Hepatocyte (in vitro differentiated cells): ENCODE measurements around the gene NRSN1. TPM values are rescaled to one million over a fixed set of nuclear protein-coding genes. Genes with fewer than 3 reads are reported as not detected.

ENCODE experiments used
- DNase-seq: peaks from one replicate; pipeline ENCODE4 v3.0.0-alpha.2; 2016; ENCODE audit warnings: low spot score
- H2AFZ ChIP-seq: fragments of 200-600 bp; sonication (generic); 2 replicates; pipeline ENCODE4 v1.6.0; 2016; ENCODE audit warnings: antibody characterized with exemption, mild to moderate bottlenecking
- H3K27ac ChIP-seq: fragments of 200-600 bp; sonication (generic); 2 replicates; pipeline ENCODE4 v1.5.1; 2016; ENCODE audit warnings: mild to moderate bottlenecking
- H3K27me3 ChIP-seq: fragments of 200-600 bp; sonication (generic); 2 replicates; pipeline ENCODE4 v1.6.1; 2016
- H3K36me3 ChIP-seq: fragments of 200-600 bp; sonication (generic); replicated peaks from 2 replicates; pipeline ENCODE4 v1.5.1; 2016; ENCODE audit warnings: low read depth; ENCODE audit not compliant: insufficient read depth
- H3K4me1 ChIP-seq: fragments of 200-600 bp; sonication (generic); 2 replicates; pipeline ENCODE4 v1.5.1; 2016; ENCODE audit warnings: mild to moderate bottlenecking, moderate library complexity; ENCODE audit not compliant: insufficient read depth
- H3K4me2 ChIP-seq: fragments of 200-600 bp; sonication (generic); 2 replicates; pipeline ENCODE4 v1.6.0; 2016
- H3K4me3 ChIP-seq: fragments of 200-600 bp; sonication (generic); 2 replicates; pipeline ENCODE4 v1.5.1; 2016; ENCODE audit warnings: mild to moderate bottlenecking
- H3K79me2 ChIP-seq: fragments of 200-600 bp; sonication (generic); 2 replicates; pipeline ENCODE4 v1.6.0; 2017; ENCODE audit warnings: mild to moderate bottlenecking
- H3K9me2 ChIP-seq: fragments of 200-600 bp; sonication (generic); replicated peaks from 2 replicates; pipeline ENCODE4 v1.6.0; 2017; ENCODE audit warnings: mild to moderate bottlenecking; ENCODE audit not compliant: insufficient read depth
- H3K9me3 ChIP-seq: fragments of 200-600 bp; sonication (generic); 2 replicates; pipeline ENCODE4 v1.5.1; 2016; ENCODE audit warnings: low read depth, mild to moderate bottlenecking
- H4K20me1 ChIP-seq: fragments of 200-600 bp; sonication (generic); 2 replicates; pipeline ENCODE4 v1.6.0; 2016; ENCODE audit warnings: mild to moderate bottlenecking; ENCODE audit not compliant: insufficient read depth, poor library complexity, severe bottlenecking
- CTCF ChIP-seq: fragments of 200-600 bp; sonication (generic); IDR thresholded peaks from 2 replicates; pipeline ENCODE4 v1.5.1; 2016; ENCODE audit warnings: antibody characterized with exemption, mild to moderate bottlenecking; ENCODE audit not compliant: poor library complexity
- EZH2 ChIP-seq: fragments of 200-600 bp; sonication (generic); IDR thresholded peaks from 2 replicates; pipeline ENCODE4 v1.6.1; 2016; ENCODE audit warnings: antibody characterized with exemption, mild to moderate bottlenecking, borderline replicate concordance
- EZH2phosphoT487 ChIP-seq: fragments of 200-600 bp; sonication (generic); IDR thresholded peaks from one replicate; pipeline ENCODE4 v1.6.1; 2018; ENCODE audit warnings: antibody characterized with exemption, mild to moderate bottlenecking, low read depth, moderate library complexity; ENCODE audit not compliant: unreplicated experiment, severe bottlenecking
- WGBS: methylation state at CpG from one replicate; pipeline ENCODE4 v1.1.6; 2016; ENCODE audit warnings: low lambda C conversion rate; ENCODE audit errors: missing lambda C conversion rate; 5-methylcytosine and 5-hydroxymethylcytosine counted together
- polyA plus RNA-seq: library from polyadenylated mRNA; unstranded; fragments of >200 nt; fragmentation: Nextera tagmentation; extraction: Ambion mirVana; gene quantifications from 2 replicates; pipeline ENCODE4 v1.2.1, GENCODE V29; 2016
- total RNA-seq: library from RNA; depleted of rRNA; stranded (reverse); fragments of >200 nt; gene quantifications from 2 replicates; pipeline ENCODE4 v1.2.3, GENCODE V29; 2014

NRSN1 gene
- total and polyA plus RNA-seq, 2 experiments from 2014 or later, result 0.51 TPM; not detected in 1

DNA sequence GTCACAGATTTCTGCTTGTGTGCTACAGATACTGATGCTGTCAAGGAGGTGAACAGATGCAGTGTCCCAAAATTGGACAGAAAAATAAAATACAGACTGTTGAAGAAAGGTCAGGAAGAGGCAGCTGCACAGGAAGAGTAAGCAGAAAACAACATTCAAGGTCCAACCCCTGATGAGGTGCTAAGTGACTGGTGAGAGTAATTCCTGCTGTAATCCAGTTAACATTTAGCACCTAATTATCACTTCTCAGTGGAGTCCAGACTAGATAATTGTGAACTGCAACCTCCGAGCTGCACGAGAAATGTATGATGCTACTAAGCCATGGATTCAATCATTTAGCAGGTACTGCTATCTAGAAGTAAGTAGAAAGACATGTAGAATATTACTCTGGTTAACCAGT, 36.3 kb upstream of the NRSN1 start:
- 18% methylated on average over 2 of the region's 2 CpGs for WGBS
- Histone ChIP-seq H3K79me2 (no peaks in the 10 kb centered on the region), H3K4me3 (no peak overlapping the region), H3K27me3 (no peaks in the 10 kb centered on the region), H3K4me1 (no peaks in the 10 kb centered on the region), H3K9me2 (no peaks in the 10 kb centered on the region), H3K27ac (no peak overlapping the region), H4K20me1 (no peaks in the 10 kb centered on the region), H3K9me3 (no peaks in the 10 kb centered on the region), H3K4me2 (no peak overlapping the region), H3K36me3 (no peaks in the 10 kb centered on the region), H2AFZ (no peak overlapping the region)
- no peak for DNase-seq
- TF ChIP-seq EZH2phosphoT487 (no peak), CTCF (no peak), EZH2 (no peak)

DNA sequence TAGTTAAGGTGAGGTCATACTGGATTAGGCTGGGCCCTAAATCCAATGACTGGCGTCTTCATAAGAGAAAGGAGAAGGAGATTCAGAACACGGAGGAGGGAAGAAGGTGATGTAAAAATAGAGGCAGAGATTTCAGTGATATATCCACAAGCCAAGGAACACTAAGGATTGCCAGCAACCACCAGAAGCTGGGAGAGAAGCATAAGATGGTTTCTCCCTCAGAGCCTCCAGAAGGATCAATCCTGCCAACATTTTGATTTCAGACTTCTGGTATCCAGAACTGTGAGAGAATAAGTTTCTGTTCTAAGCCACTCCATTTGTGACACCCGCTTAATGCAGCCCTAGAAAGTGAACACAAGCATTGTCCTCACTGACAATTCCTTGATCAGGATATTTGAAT, 33.6 kb upstream of the NRSN1 start:
- DNase-seq, result no peak
- no peak overlapping the region for H3K4me2 ChIP-seq
- no peaks in the 10 kb centered on the region for H4K20me1 ChIP-seq
- no peaks in the 10 kb centered on the region for H3K79me2 ChIP-seq
- no peaks in the 10 kb centered on the region for H3K36me3 ChIP-seq
- H3K4me1 ChIP-seq, result no peaks in the 10 kb centered on the region
- no peaks in the 10 kb centered on the region for H3K9me2 ChIP-seq
- 90% methylated on average over 3 of the region's 3 CpGs for WGBS
- no peak overlapping the region for H3K27ac ChIP-seq
- H3K27me3 ChIP-seq, result peaks cover 2% of the 10 kb centered on the region
- H2AFZ ChIP-seq, result no peak overlapping the region
- no peaks in the 10 kb centered on the region for H3K9me3 ChIP-seq
- no peak overlapping the region for H3K4me3 ChIP-seq
- no peak for TF ChIP-seq CTCF
- no peak for TF ChIP-seq EZH2phosphoT487
- TF ChIP-seq EZH2, result no peak

- no peaks in the 10 kb centered on the region for H3K9me2 ChIP-seq
- no peak overlapping the region for H2AFZ ChIP-seq
- no peaks in the 10 kb centered on the region for H3K79me2 ChIP-seq
- H3K4me2 ChIP-seq, result no peak overlapping the region
- no peak overlapping the region for H3K4me3 ChIP-seq
- no peak for DNase-seq
- no peaks in the 10 kb centered on the region for H3K36me3 ChIP-seq
- no peak for TF ChIP-seq CTCF
- TF ChIP-seq EZH2phosphoT487, result no peak
- TF ChIP-seq EZH2, result no peak
- H4K20me1 ChIP-seq, result no peaks in the 10 kb centered on the region
- H3K4me1 ChIP-seq, result no peaks in the 10 kb centered on the region
- H3K27me3 ChIP-seq, result peaks cover 12% of the 10 kb centered on the region
- H3K27ac ChIP-seq, result no peak overlapping the region
- WGBS, result 88% methylated on average over 4 of the region's 4 CpGs
- no peaks in the 10 kb centered on the region for H3K9me3 ChIP-seq
Observed at GRCh38 chr6:24093381-24093780, 32.6 kb upstream of the NRSN1 start.

DNA sequence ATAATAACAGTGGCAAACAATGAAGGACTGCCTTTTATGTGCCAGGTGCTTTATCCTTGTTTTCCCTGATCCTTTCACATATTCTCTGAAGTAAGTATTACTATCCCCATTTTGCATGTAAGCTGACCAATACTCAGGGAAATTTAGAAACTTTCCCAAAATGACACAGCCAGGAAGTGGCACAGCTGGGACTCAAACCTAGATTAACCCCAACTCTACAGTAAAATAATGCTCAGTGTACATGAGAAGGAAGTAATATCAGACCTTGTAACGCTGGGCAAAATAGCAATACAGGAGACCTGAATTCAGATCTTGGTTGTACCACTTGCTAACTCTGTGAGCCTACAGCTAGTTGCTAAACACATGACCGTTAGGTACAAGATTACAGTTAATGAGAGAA, 26.8 kb upstream of the NRSN1 start:
- Histone ChIP-seq H3K4me1 (no peaks in the 10 kb centered on the region), H3K4me3 (no peak overlapping the region), H3K4me2 (no peak overlapping the region), H3K36me3 (no peaks in the 10 kb centered on the region), H3K27ac (no peak overlapping the region), H3K9me3 (no peaks in the 10 kb centered on the region), H4K20me1 (no peaks in the 10 kb centered on the region), H3K79me2 (no peaks in the 10 kb centered on the region), H3K9me2 (no peaks in the 10 kb centered on the region), H3K27me3 (peaks cover 16% of the 10 kb centered on the region), H2AFZ (no peak overlapping the region)
- 75% methylated on average over 2 of the region's 2 CpGs for WGBS
- no peak for TF ChIP-seq CTCF
- TF ChIP-seq EZH2phosphoT487, result no peak
- no peak for TF ChIP-seq EZH2
- DNase-seq, result no peak
